HepG2 (cell line): Measurements from ENCODE around the gene FHL1. TPM values are rescaled to one million over a fixed set of nuclear protein-coding genes. Genes with fewer than 3 reads are reported as not detected.

Experiments
- ATAC-seq: fragments of 200-7000 bp; cut with Tn5 transposase; 3 replicates; pipeline ENCODE4 v1.9.1; 2020; ENCODE audit warnings: mild to moderate bottlenecking, moderate library complexity
- BruUV-seq: library from RNA; stranded (reverse); fragments of 400-500 nt; replicated peaks from 2 replicates; lab custom pipeline; 2021; lab: Mats Ljungman, UMichigan
- CTCF ChIA-PET: fragments of 300-600 bp; formaldehyde crosslinking; extraction: SDS; loops from one replicate; lab custom pipeline; 2021; ENCODE audit warnings: low total read pairs, inconsistent platforms, low intra/inter-chr PET ratio; lab: Yijun Ruan, JAX
- POLR2A ChIA-PET: fragments of 350-600 bp; sonication (Branson Sonifier 250); formaldehyde crosslinking; loops from one replicate; lab custom pipeline; 2020; ENCODE audit warnings: antibody characterized with exemption, inconsistent platforms; lab: Yijun Ruan, JAX
- DNase-seq: peaks from one replicate; pipeline ENCODE4 v3.0.0-alpha.2; 2015; ENCODE audit warnings: low spot score
- FAIRE-seq: peaks from 3 replicates; lab custom pipeline; 2011; peaks lifted over from hg19 to GRCh38; lab: Jason Lieb, UNC
- H2AFZ ChIP-seq: one replicate; pipeline ENCODE4 v1.6.1; 2011; ENCODE audit warnings: low read length, inconsistent platforms
- H3K27ac ChIP-seq: fragments of 300-600 bp; 3 replicates; pipeline ENCODE4 v1.8.0; 2011; ENCODE audit warnings: mixed run types, mild to moderate bottlenecking, mixed read lengths, low read length, inconsistent platforms; ENCODE audit not compliant: insufficient read depth; ENCODE audit errors: extremely low read length
- H3K27me3 ChIP-seq, 2 experiments: fragments of 200-600 bp in 1 of 2; 2 replicates in 1 of 2; 3 replicates in 1 of 2; pipeline versions ENCODE4 v1.6.0 to v1.8.0; 2011; ENCODE audit warnings: low read length in 2 of 2, mild to moderate bottlenecking in 2 of 2, moderate library complexity in 2 of 2, inconsistent platforms in 1 of 2; ENCODE audit not compliant: insufficient read depth in 2 of 2, control insufficient read depth in 1 of 2
- H3K36me3 ChIP-seq, 2 experiments: fragments of 200-600 bp in 1 of 2; replicated peaks in 1 of 2; 2 replicates in 1 of 2; 3 replicates in 1 of 2; pipeline versions ENCODE4 v1.5.1 to v1.8.0; 2011; ENCODE audit warnings: low read length in 2 of 2, inconsistent platforms in 1 of 2; ENCODE audit not compliant: insufficient read depth in 2 of 2, control insufficient read depth in 1 of 2
- H3K4me1 ChIP-seq: 2 replicates; pipeline ENCODE4 v1.5.1; 2012; ENCODE audit warnings: low read length, inconsistent platforms; ENCODE audit not compliant: insufficient read depth
- H3K4me2 ChIP-seq: 2 replicates; pipeline ENCODE4 v1.6.0; 2011; ENCODE audit warnings: low read depth, low read length, inconsistent platforms
- H3K4me3 ChIP-seq, 3 experiments: fragments of 200-600 bp in 1 of 3; sonication (generic), shearing (Covaris generic) in 1 of 3; replicated peaks in 1 of 3; 2 replicates each; pipeline ENCODE4 v1.5.1; 2011 to 2016; ENCODE audit warnings: low read length in 3 of 3, inconsistent platforms in 2 of 3, low read depth in 2 of 3, mild to moderate bottlenecking in 2 of 3, control low read depth in 1 of 3, mixed read lengths in 1 of 3; ENCODE audit not compliant: insufficient read depth in 1 of 3
- H3K79me2 ChIP-seq: one replicate; pipeline ENCODE4 v1.6.1; 2011; ENCODE audit warnings: low read length, inconsistent platforms; ENCODE audit not compliant: insufficient read depth
- H3K9ac ChIP-seq: 2 replicates; pipeline ENCODE4 v1.6.0; 2011; ENCODE audit warnings: mild to moderate bottlenecking, low read depth, low read length, inconsistent platforms; ENCODE audit not compliant: insufficient read depth
- H3K9me3 ChIP-seq: 2 replicates; pipeline ENCODE4 v1.5.1; 2012; ENCODE audit warnings: mild to moderate bottlenecking, low read length
- H4K20me1 ChIP-seq: 2 replicates; pipeline ENCODE4 v1.6.0; 2011; ENCODE audit warnings: inconsistent platforms, mild to moderate bottlenecking, low read length, moderate library complexity; ENCODE audit not compliant: insufficient read depth
- AFF4 ChIP-seq: sonication (generic); formaldehyde crosslinking; IDR thresholded peaks from 2 replicates; pipeline ENCODE4 v1.4.0; 2020; ENCODE audit warnings: missing genetic modification reagents
- CEBPG ChIP-seq: IDR thresholded peaks from 2 replicates; pipeline ENCODE4 v1.6.1; 2016
- DR1 ChIP-seq: sonication (generic); formaldehyde crosslinking; IDR thresholded peaks from 2 replicates; pipeline ENCODE4 v1.8.0; 2021; ENCODE audit warnings: mild to moderate bottlenecking, missing genetic modification reagents, inconsistent platforms
- NKX3-1 ChIP-seq: sonication (generic); formaldehyde crosslinking; IDR thresholded peaks from 2 replicates; pipeline ENCODE4 v1.5.0; 2020; ENCODE audit warnings: missing genetic modification reagents
- ZBTB8A ChIP-seq: sonication (generic); formaldehyde crosslinking; IDR thresholded peaks from 2 replicates; pipeline ENCODE4 v1.4.0; 2020; ENCODE audit warnings: mild to moderate bottlenecking, low read depth, missing genetic modification reagents, borderline replicate concordance
- ZNF615 ChIP-seq: sonication (generic); formaldehyde crosslinking; IDR thresholded peaks from 2 replicates; pipeline ENCODE4 v1.5.0; 2020; ENCODE audit warnings: mild to moderate bottlenecking, missing genetic modification reagents, borderline replicate concordance
- ZNF687 ChIP-seq: sonication (generic); formaldehyde crosslinking; IDR thresholded peaks from 2 replicates; pipeline ENCODE4 v1.5.1; 2020; ENCODE audit warnings: mild to moderate bottlenecking, missing genetic modification reagents, moderate library complexity
- WGBS: methylation state at CpG from one replicate; pipeline ENCODE4 v1.1.6; 2017; ENCODE audit warnings: low lambda C conversion rate; 5-methylcytosine and 5-hydroxymethylcytosine counted together
- in situ Hi-C: cut with HindIII; loops from 2 replicates; pipeline ENCODE4 v1.10.0; 2017; ENCODE audit warnings: low pct_unique_long_range_greater_than_20kb; ENCODE audit not compliant: extremely low pct_ligation_motif_present
- intact Hi-C: fragments of 100-400 bp; cut with micrococcal nuclease; formaldehyde crosslinking; loops from one replicate; pipeline ENCODE4 v1.10.0; 2022; ENCODE audit not compliant: unreplicated experiment
- polyA plus RNA-seq, 8 experiments: library from polyadenylated mRNA; depleted of rRNA in 3 of 8; stranded (reverse) in 7 of 8; unstranded in 1 of 8; fragments of >200 nt; fragmentation: Illumina TruSeq in 4 of 8; extraction: Trizol in 4 of 8; gene quantifications; 2 replicates each; pipeline versions ENCODE4 v1.2.1 to v1.2.3, GENCODE V29; 2011 to 2016; ENCODE audit warnings: low read depth in 4 of 8, missing spikeins in 1 of 8, mixed read lengths in 1 of 8; ENCODE audit not compliant: insufficient read depth in 1 of 8
- total RNA-seq, 5 experiments: library from RNA; depleted of rRNA; stranded (reverse); fragments of >200 nt; fragmentation: Illumina TruSeq; extraction: Trizol; gene quantifications; 2 replicates each; pipeline ENCODE4 v1.2.3, GENCODE V29; 2016; ENCODE audit warnings: low read depth in 1 of 5
- TF ChIP-seq, protein P1 (sequence below): sonication (generic); formaldehyde crosslinking; IDR thresholded peaks from 2 replicates; pipeline ENCODE4 v1.4.0; 2020; ENCODE audit warnings: mild to moderate bottlenecking, missing genetic modification reagents
- TF ChIP-seq, protein P2 (sequence below): sonication (generic); formaldehyde crosslinking; IDR thresholded peaks from 2 replicates; pipeline ENCODE4 v1.4.0; 2020; ENCODE audit warnings: mild to moderate bottlenecking, missing genetic modification reagents

The FHL1 gene
- total and polyA plus RNA-seq, 2 of the 13 experiments (the other 11 are each of a cell fraction or from before 2014, with no cell fraction given), result 0.33 TPM; not detected in 1

DNA sequence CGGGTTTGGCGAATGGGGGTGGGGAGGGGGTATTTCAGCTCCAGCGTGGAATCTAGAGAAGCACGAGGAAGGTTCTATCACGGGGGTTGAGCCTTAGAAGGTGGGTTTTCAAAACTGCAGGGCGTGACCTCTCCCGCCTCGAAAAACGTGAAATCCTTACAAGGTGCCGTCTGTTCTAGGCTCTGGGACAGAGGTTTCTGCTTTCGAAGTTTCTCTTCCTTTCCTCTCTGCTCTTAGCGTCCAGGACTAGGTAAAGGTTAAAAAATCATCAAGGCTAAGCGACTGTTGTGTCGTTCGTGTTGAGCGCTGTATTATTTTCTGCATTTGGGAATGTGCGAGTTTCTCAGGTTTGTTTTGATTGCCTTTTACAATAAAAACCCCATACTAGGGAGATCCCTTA, 1.1 kb downstream of the FHL1 start (continued):
- TF ChIP-seq ZNF615 (CRISPR knock-in tag) (no peak), CEBPG (CRISPR knock-in tag) (no peak)
- TF ChIP-seq, protein P1, sequence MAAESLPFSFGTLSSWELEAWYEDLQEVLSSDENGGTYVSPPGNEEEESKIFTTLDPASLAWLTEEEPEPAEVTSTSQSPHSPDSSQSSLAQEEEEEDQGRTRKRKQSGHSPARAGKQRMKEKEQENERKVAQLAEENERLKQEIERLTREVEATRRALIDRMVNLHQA (CRISPR knock-in tag), result no peak
- TF ChIP-seq, all 625 proteins: peak for 0

- no peak for DNase-seq
- no peak overlapping the region for H2AFZ ChIP-seq
- in situ Hi-C loops, result no loop called here
- H3K4me3 ChIP-seq, result no peak overlapping the region
- no TSS peak for BruUV-seq
- CTCF ChIA-PET, result no interaction called here
- H3K27me3 ChIP-seq, result no peaks in the 10 kb centered on the region; a peak in 1 of 5 replicates
- no peak overlapping the region for H3K9ac ChIP-seq
- H4K20me1 ChIP-seq, result no peaks in the 10 kb centered on the region
- FAIRE-seq, result no peak
- H3K4me1 ChIP-seq, result no peaks in the 10 kb centered on the region
- H3K36me3 ChIP-seq, result no peaks in the 10 kb centered on the region
- ATAC-seq, result no peak
- H3K4me2 ChIP-seq, result no peak overlapping the region
- TF ChIP-seq ZBTB8A (no peak), DR1 (no peak), NKX3-1 (CRISPR knock-in tag) (no peak), AFF4 (CRISPR knock-in tag) (no peak), ZNF687 (CRISPR knock-in tag) (no peak)
- TF ChIP-seq, protein P2, sequence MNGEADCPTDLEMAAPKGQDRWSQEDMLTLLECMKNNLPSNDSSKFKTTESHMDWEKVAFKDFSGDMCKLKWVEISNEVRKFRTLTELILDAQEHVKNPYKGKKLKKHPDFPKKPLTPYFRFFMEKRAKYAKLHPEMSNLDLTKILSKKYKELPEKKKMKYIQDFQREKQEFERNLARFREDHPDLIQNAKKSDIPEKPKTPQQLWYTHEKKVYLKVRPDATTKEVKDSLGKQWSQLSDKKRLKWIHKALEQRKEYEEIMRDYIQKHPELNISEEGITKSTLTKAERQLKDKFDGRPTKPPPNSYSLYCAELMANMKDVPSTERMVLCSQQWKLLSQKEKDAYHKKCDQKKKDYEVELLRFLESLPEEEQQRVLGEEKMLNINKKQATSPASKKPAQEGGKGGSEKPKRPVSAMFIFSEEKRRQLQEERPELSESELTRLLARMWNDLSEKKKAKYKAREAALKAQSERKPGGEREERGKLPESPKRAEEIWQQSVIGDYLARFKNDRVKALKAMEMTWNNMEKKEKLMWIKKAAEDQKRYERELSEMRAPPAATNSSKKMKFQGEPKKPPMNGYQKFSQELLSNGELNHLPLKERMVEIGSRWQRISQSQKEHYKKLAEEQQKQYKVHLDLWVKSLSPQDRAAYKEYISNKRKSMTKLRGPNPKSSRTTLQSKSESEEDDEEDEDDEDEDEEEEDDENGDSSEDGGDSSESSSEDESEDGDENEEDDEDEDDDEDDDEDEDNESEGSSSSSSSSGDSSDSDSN (CRISPR knock-in tag), result no peak
- H3K79me2 ChIP-seq, result no peaks in the 10 kb centered on the region
- no peak overlapping the region for H3K27ac ChIP-seq
- WGBS, result 40% methylated on average over 5 of the region's 5 CpGs
- POLR2A ChIA-PET, result no interaction called here
- no peaks in the 10 kb centered on the region for H3K9me3 ChIP-seq
- intact Hi-C loops, result no loop called here
These were observed 7.7 kb downstream of the FHL1 start for GRCh38 chrX:136154998-136155397.
